ENCODE measurements around the gene CLEC5A. TPM values are rescaled to one million over a fixed set of nuclear protein-coding genes. Genes with fewer than 3 reads are reported as not detected.

The CLEC5A gene
- total and polyA plus RNA-seq, 11 donors = 0.12 to 2.6 (median 0.50) TPM; not detected in 1

- intact Hi-C loops (cut with DNase I) = loop anchor here in 9 of 10 donors (2.0 to 5.0 kb wide), 3 partner anchors 211 to 213 kb away; no protein-coding TSS in a partner anchor
- H3K27ac ChIP-seq = no peak overlapping the region
- H3K9me3 ChIP-seq = peaks cover 0 to 4% (median 0%) of the 10 kb centered on the region in 12 donors
- peaks cover 0 to 5% (median 0%) of the 10 kb centered on the region in 12 donors for H3K4me1 ChIP-seq
- peaks cover 0 to 5% (median 0%) of the 10 kb centered on the region in 9 donors for H3K27me3 ChIP-seq
- peak overlapping the region in 7 of 12 donors; percentile 5 to 50 (median 24) for H3K4me3 ChIP-seq
- DNase-seq = peak; percentile 42 to 86 (median 66)
- TF ChIP-seq CTCF (IDR thresholded peaks at IDR 0.05) (peak; percentile 54 to 80 (median 68)), POLR2A (IDR thresholded peaks at IDR 0.05) (no peak)
- peak; percentile 47 to 74 (median 64) for ATAC-seq
- WGBS, 4 donors = 15 to 18% (median 16%) methylated on average over 21 of the region's 21 CpGs
- H3K36me3 ChIP-seq = no peaks in the 10 kb centered on the region
Observed at GRCh38 chr7:141975806-141976523, 29.2 kb upstream of the CLEC5A start.

- DNase-seq (no peak), ATAC-seq (no peak)
- H3K36me3 ChIP-seq = no peaks in the 10 kb centered on the region
- no peak overlapping the region for H3K4me3 ChIP-seq
- H3K4me1 ChIP-seq = peaks cover 0 to 5% (median 0%) of the 10 kb centered on the region in 12 donors
- 64 to 76% (median 70%) methylated on average over 2 of the region's 2 CpGs for WGBS, 4 donors
- H3K9me3 ChIP-seq = peaks cover 0 to 3% (median 0%) of the 10 kb centered on the region in 12 donors
- H3K27ac ChIP-seq = no peak overlapping the region
- TF ChIP-seq POLR2A (IDR thresholded peaks at IDR 0.05) = no peak
- TF ChIP-seq CTCF (IDR thresholded peaks at IDR 0.05) = peak in 2 of 12 donors; percentile 6 to 11
- intact Hi-C loops (cut with DNase I) = loop anchor here in 6 of 10 donors (5.0 kb wide), 1 partner anchor 212 kb away; no protein-coding TSS in a partner anchor
- H3K27me3 ChIP-seq = peaks cover 0 to 5% (median 0%) of the 10 kb centered on the region in 9 donors
Observed at GRCh38 chr7:141974831-141975230, 28.1 kb upstream of the CLEC5A start.

GRCh38 chr7:141973673-141974072 is 26.9 kb upstream of the CLEC5A start, which contains the start of gene TAS2R38:
Gene TAS2R38, minus strand, starts transcription at chr7:141973773. Its CDS starts 84 bp downstream, at chr7:141973689.
- H3K4me1 ChIP-seq = peaks cover 0 to 5% (median 0%) of the 10 kb centered on the region in 12 donors
- DNase-seq (no peak), ATAC-seq (no peak)
- no peaks in the 10 kb centered on the region for H3K36me3 ChIP-seq
- peaks cover 0 to 5% (median 0%) of the 10 kb centered on the region in 9 donors for H3K27me3 ChIP-seq
- 84 to 93% (median 85%) methylated on average over 7 of the region's 7 CpGs for WGBS, 4 donors
- no peak within 1 kb of the TSS for H3K4me3 ChIP-seq
- H3K27ac ChIP-seq = no peak within 1 kb of the TSS
- no peak for TF ChIP-seq CTCF (IDR thresholded peaks at IDR 0.05)
- TF ChIP-seq POLR2A (IDR thresholded peaks at IDR 0.05) = no peak
- intact Hi-C loops (cut with DNase I) = no loop called here
- no peaks in the 10 kb centered on the region for H3K9me3 ChIP-seq

GRCh38 chr7:141960687-141961422 is 14.1 kb upstream of the CLEC5A start:
- 76 to 87% (median 86%) methylated on average over 3 of the region's 3 CpGs for WGBS, 4 donors
- Histone ChIP-seq H3K36me3 (no peaks in the 10 kb centered on the region), H3K4me3 (no peak overlapping the region), H3K9me3 (peaks cover 0 to 9% (median 0%) of the 10 kb centered on the region in 12 donors), H3K27ac (peak overlapping the region in 2 of 12 donors; percentile 29 to 54), H3K27me3 (no peaks in the 10 kb centered on the region), H3K4me1 (peaks cover 0 to 21% (median 0%) of the 10 kb centered on the region in 12 donors)
- ATAC-seq (peak in 3 of 4 donors; percentile 26 to 28 (median 27)), DNase-seq (no peak)
- intact Hi-C loops (cut with DNase I) = no loop called here
- no peak for TF ChIP-seq POLR2A (IDR thresholded peaks at IDR 0.05)
- no peak for TF ChIP-seq CTCF (IDR thresholded peaks at IDR 0.05)

Data from heart left ventricle (tissue), 16 donors.